Inferior parietal cortex (tissue), 1 donor: ENCODE results near the gene PPP1R2C.
A peak's percentile ranks its signal among the peaks of the same experiment; 100 is the strongest.

Experiments used
- DNase-seq: peaks from one replicate; pipeline ENCODE4 v3.0.0-alpha.2; 2016; ENCODE audit errors: extremely low spot score

The PPP1R2C gene

DNA sequence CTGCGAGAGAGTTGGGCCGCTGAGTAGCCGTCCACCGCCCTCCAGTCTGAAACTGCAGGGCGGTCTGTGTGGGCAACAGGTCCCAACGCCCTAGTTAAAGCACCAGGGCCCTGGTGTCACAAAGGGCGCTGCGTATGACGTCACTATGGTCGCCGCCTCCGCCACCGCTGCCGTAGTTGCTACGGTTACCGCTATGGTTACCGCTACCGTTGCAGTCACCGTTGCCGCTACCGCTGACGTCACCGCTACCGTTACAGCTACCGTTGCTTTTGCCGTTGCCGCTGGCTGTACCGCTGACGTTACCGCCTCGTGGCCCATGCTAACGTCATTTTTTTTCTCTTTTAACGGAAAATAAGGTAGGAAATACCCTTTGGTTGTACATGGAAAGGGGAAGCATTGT is at the start of gene PPP1R2C:
PPP1R2C (minus strand) TSS at position 68 of the 400 bp plus-strand sequence. CDS start 84 bp downstream, outside the sequence.
- no peak for DNase-seq

DNA sequence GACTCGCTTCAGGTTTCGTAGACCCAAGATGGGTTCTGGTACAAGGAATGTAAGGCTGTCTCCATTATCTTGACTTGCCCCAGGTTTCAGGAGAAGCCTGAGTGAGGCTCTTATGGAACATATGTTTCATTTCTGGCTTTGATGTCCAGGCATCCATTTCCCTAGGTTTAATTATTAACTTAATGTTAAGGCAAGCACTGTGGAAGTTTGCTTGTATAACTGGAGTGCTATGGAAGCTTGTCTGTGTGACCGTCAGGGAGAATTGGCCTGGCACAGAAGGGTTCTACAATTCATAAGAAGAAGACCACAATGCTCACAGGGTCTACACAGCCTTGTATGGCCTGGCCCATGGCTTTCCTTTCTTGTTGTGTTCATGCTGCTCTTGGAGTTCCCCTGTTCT is 47.2 kb upstream of the PPP1R2C start:
- no peak for DNase-seq

DNA sequence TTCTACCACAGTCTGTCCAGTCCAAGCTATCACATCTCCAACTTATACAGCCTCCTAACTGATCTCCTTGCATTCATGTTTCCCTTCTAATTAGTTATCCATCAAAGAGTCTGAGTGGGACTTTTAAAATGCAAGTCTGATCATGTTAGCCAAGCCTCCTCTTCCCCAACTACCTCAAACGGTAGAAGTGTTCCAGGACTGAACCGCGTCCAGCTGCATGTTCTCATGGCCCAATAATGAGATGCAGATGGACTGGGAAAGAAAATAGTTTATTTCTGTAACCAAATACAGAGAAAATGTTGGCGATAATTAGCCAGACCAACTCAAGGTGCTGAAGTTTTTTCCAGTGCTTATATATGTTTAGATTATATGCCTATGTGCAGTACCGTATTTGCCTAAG is 46.6 kb upstream of the PPP1R2C start:
- no peak for DNase-seq

DNA sequence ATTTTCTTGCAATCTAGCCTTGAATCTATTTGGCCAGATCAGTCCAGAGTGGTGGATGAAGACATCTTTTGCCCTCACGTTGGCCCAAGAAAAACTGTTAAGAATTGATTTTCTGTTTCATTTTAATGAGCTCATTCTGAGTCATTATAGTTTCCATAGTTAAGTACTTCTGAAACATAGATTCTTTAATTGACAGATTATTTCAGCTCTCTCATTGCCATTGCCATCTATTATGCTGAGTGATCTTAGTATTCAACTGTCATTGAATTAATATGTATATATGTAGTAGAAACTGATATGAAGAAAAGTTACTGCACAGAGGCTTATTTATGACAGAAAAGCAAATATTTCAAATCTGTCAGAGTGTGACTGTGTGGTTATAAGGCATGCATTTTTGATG is 45.5 kb upstream of the PPP1R2C start:
- no peak for DNase-seq

DNA sequence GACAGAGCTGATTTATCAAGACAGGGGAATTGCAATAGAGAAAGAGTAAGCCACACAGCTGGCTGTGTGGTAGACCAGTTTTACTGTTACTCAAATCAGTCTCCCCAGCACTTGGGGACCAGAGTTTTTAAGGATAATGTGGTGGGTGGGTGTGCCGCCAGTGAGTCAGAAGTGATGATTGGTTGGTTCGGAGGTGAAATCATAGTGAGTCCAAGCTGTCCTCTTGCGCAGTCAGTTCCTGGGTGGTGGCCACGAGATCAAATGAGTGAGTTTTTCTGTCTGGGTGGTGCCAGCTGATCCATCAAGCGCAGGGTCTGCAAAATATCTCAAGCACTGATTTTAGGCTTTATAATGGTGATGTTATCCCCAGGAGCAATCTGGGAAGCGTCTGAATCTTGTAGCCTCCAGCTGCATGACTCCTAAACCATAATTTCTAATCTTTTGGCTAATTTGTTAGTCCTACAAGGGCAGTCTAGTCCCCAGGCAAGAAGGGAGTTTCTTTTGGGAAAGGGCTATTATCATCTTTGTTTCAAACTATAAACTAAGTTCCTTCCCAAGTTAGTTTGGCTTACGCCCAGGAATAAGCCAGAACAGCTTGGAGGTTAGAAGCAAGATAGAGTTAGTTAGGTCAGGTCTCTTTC is 44.0 kb upstream of the PPP1R2C start:
- no peak for DNase-seq

DNA sequence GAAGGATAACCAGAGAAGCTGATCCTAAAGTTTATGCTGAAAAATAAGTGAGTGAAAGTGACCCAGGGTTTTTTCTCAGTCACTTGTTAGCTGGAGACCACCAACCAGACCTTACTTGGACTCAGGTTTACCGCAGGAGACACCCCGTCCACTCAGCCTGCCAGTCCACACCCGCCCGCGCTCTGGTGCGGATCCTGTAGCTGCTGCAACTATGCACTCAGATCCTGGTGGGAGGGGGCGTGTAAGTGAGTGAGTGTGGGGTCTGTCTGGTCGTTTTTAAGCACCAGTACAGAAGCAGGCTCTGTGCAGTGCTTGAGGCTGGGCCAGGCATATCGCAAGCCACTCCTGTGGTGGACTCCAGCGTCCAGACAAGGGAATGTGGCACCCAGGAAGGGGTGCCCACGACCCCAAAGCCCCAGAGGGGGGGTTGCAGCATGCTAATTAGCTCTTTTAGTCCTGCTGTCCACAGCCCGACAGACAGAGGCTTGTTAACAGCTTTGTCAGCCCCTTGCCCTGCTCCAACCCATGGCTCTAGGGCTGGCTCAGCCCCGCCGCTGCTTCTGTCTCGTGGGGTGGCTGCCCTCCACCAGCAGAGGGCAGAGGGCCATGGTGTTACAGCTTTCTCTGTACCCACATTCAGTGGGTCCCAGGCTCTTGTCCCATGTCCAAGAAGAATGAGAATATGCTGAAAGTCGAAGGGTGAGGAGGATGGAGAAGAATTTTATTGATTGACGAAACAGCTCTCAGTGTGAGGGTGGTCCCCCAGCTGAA is 40.4 kb upstream of the PPP1R2C start:
- no peak for DNase-seq

DNA sequence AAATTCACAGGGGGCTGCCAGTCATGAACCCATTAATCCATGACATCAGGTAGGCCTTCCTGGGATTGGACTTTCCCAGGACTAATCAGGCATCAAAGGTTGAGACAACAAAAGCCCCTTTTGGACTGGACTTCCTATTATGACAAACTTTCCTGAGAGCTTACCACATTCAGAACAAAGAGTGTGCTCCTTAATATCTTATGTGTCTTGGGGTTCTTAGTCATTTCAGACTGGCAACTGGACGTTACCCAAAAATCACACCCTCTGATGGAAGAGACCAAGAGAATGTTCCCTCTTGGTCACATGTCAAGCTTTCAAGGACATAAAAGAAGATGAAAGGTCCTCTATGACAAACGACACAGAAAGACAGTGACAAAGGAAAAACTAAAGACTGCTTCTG is 31.6 kb upstream of the PPP1R2C start:
- DNase-seq, result no peak

DNA sequence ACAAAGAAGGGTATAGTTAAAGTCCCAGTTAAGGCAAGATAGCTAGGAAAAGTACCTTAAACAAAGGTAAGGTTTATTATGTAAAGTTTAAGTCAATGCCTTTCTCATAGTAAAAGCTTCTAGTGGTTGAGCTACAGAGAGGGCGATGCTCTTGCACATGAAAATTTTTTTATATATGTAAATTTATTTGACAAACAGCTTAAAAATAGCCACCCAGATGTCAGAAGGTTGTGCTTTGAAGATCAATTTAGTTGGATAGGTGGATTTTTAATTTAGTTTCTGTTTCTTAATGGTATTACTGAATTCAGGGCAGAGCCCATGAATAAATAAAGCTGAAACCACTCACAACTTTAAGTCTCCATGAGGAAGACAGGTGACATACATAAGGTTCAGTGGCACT is 29.4 kb upstream of the PPP1R2C start:
- no peak for DNase-seq

DNA sequence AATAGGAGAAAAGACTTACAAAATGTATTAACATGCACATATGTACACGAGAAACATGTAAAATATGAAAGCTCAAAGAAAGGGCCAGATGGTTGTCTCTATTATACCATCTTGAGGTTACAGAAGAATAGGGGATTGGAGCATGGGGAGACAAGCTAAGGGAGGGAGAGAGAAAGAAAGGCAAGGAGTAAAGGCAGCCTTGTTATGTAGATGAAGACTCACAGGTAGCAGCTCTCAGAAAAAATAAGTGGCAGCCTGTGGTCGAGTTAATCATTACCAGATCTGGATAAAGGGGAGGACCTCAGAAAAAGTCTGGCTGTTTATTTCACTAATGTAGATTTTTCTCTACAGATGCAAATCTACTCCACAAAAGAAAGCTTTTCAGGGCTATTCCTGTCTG is 26.6 kb upstream of the PPP1R2C start:
- DNase-seq, result no peak

DNA sequence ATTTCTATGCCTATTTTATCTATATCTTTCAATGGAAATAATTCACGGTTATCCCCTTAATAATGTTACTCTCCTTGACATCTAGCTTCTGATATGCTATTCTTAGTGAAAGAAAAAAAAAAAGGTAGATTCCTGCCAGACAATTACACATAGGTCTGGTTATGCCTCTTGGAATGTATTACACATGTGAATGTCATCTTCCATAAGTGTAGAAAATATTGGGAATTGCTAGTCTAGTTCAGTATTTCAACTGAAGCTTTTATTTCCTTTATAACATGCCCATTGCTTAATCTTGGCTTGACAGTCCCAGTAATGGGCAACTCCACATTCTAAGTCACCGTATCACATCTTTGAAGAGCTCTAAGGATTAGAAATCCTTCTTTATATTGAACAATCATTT is 25.4 kb upstream of the PPP1R2C start:
- no peak for DNase-seq

DNA sequence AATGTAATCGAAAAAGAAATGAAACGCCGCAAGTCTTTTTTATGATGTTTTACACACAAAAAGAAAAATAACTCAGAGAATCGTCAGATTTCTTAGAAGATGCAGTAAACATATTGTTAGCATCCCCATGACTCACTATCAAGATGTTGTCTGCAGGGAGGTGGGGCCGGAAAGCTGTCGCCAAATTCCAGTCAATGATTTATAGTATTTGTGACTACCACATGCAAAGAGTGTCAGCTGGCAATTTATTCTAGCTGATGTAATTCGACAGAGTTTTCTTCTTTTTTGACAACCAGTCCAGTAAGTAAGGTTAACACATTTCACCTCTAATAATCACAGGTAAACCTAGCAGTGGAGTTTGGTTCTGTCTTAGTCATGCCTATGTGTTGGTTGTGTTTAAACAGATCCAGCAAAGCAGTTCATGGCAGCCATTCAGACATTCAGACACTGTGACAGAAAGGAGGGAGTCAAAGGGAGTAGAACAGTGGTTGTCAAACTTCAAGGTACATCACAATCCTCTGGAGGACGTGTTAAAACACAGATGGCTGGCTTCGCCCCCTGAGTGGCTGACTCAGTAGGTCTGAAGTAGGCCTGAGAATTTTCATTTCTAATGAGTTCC is 19.8 kb upstream of the PPP1R2C start:
- no peak for DNase-seq

DNA sequence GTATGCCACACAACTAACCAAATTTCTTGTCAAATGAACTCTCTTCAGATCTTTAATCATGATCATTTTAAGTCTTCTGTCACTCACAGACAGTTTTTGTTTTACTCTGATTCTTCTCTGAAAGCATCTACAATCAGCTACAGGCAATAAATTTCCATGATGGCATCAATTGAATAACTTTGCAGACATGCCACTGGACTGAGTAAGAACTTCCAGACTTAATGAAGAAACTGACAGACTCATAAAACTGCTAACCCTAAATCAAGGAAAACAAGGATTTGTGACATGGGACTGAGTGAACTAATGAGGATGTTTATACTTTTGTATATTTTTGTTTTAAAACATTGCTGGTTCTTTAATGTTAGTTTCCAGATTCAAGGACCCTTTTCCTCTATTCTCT is 5.5 kb upstream of the PPP1R2C start:
- DNase-seq, result no peak

DNA sequence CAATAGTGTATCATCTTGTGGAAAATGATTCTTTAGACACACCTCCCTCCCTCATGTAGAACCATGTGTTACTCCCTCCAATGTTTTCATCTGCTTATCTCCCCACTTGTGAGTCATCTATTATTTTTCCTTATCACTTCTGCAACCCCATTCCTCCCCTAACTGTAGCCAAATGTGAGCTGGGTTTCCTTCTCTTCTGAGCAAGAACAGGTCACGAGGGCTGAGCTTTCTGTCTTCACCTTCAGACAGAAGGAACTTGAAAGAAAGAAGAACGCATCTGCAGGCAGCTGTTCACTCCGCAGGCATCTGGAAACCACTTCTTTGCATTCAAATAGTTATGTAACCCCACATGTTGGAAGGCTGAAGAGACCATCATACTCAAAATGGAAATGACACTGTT is 1.8 kb downstream of the PPP1R2C start:
- DNase-seq, result no peak

DNA sequence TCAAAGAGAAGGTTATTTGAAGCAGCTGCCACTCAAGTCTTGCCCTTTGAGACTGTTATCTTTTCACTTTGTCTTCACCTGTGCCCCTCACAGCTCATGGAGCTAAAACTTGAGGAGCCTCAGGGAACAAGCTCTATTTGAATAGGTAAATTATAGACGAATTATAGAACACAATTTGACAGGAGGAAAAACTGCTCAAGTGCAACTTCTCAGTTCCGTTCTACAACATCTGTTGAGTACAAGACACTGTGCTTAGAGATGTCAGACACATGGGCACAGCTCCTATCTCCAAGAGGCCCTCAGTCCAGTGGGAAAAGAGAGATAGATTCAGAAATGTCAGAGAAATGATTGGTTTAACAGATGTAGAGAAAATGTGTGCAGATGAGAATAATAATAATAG is 5.1 kb downstream of the PPP1R2C start:
- DNase-seq, result no peak

DNA sequence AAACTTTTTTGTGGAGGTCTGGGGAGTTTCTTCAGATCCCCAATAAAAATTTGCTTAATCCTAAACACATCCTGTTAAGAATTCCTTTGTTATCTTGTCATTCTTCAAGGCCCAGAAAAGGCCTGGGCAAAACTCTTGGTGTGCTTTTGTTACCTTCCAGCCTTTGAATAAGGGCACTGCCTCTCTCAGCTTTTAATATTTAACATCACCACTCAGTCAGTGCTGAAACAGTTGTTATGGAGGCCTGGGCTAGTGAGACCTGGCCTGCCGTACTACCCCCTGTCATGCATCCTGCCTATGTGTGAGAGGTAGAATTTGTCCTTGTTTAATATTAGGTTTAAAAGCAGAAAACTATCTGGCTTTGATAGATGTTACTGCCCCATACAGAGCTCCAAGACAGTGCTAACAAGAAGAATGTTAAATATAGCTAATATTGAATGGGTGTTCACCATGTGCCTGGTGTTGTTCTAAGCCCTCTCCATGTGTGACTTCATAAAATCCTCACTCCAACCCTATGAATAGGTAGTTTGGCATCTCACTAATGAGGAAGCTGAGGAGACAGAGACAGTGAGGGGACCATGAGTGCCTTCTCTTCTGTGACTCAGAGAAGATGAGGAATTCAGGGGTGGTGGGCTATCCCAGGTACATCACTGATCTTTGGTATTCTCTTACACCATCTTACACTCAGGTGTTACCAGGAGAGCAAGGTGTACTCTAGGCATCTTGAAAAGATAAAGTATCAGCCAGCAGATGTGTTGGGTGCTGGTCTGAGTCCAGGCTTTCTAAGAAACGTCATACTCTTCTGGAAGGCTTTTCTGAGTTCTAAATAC is 6.2 kb downstream of the PPP1R2C start:
- no peak for DNase-seq

DNA sequence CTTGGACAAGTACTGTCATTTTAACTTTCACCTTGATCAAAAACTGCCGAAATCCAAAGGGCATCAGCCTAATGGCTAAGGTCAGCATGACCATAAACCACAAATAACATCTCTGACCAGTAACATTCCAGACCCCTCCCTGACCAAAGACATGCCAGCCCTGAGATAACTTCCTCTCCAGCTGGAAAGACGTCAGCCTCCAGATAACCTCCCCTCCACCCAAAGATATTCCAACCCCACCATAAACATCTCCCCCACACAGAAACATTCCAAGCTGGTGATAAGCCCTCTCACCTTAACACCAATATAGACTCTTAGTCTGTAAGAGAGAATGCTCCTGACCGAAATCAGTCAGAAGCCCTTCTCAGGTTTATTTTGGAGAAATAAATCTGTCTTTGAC is 7.4 kb downstream of the PPP1R2C start:
- DNase-seq, result no peak

DNA sequence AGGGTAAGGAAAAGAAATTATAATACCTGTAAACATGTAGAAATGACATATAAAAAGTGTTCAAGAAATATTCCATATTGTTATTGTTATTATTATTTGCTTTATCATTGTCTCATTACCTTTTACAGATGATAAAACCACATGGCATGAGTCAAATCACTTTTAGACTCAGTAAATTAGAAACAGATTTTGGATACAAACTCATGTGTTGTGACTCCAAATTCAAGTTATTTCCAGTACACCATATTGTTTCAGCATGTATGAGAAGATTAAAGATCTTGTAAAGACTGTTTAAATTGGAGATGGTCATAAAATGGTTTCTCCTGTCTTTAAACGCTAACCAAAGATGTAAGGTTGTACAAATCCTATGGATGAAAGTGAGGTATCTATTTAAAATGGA is 18.1 kb downstream of the PPP1R2C start:
- no peak for DNase-seq

DNA sequence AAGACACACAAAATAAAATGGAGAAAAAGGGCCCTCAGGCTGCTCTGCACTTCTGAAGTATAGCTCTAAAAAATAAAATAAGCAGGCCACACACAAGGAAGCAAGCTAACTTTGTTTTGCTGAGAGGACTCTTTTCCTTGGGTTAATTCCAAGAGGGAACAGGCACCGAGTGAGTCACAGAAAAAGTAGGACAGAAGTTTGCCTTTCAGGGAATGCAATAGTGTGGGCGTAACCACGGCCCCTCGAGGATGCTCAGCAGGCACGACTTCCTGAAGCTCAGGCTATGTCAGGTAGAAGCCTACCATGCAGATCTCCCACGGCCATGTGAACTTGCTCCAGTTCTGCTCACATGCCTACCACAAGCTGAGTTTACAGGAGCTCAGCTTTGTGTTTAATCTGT is 22.1 kb downstream of the PPP1R2C start:
- peak; percentile 11 for DNase-seq

DNA sequence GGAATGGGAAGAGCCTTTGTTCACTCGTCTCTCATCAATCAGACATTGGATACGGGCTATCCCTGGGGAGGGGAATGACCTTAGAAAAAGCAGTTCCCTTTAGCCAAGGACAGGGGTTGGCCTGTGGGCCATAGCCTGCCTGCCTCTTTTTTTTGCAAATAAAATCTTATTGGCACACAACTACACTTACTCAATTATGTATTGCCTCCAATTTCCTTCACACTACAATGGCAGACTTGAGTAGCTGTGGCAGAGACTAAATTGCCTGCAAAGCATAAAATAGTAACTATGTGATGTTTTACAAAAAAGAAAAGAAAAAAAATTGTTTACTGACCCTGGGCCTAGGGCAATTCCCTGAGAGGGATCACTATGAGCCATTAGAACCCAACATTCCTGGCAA is 23.4 kb downstream of the PPP1R2C start:
- no peak for DNase-seq

DNA sequence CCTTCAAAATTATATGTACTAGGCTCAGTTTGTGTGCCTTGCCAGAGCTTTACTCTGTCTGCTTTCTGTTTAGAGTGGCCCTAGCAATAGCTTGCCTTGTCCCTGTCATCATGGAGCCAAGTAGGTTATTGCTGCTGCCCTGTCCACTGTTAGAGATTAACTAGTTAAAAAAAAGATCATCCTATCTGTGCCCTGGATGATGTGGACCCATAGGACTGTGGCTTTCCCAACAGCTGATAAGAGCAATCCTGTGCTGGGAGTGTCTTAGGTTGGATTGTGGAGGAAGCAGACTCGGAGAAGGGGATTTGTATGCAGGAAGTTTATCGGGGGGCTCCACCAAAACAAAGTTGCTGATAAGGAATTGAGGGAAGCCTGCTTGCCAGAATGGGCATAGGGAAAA is 23.8 kb downstream of the PPP1R2C start:
- DNase-seq, result no peak

DNA sequence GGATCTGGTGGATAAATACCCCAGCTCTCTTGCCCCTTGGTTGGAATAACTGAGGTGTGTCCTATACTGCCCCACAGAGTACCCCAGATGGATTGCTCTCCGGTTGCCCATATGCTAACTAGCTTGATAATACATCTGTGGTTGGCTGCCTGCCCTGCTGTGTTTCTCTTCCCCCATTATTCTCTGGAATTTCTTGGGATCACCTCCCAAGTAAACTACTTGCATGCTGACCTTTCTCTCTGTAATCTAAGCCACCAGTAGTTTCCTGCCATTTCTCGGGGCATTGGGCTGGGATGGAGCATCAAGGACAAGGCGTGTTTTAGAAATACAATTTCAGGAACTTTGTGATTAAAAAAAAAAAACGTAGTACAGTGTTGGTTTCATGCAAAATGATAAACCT is 25.2 kb downstream of the PPP1R2C start:
- no peak for DNase-seq

DNA sequence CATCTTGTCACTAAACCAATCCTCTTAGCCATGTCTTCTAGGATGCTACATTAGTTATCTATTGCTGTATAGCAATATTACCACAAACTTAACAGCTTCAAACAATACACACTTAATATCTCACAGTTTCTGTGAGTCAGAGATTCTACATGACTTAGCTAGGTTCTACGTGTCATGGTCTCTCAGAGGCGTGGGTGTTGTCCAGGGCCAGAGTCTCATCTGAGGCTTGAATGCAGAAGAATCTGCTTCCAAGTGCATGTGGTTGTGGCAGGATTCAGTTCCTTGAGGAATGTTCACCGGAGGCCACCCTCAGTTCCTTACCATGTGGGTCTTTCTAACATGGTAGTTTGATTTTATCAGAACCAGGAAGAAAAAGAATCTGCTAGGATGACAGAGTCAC is 26.4 kb downstream of the PPP1R2C start:
- no peak for DNase-seq
